PFSK-1 (cell line): ENCODE data around the gene PAPPA.

ENCODE experiments used
- FOXP2 ChIP-seq: optimal IDR thresholded peaks from 2 replicates; pipeline ENCODE3; 2011; ENCODE audit warnings: borderline replicate concordance, control low read depth, inconsistent platforms; ENCODE audit not compliant: insufficient read depth; ENCODE audit errors: extremely low read length, extremely low read depth
- SIN3A ChIP-seq: IDR thresholded peaks from 2 replicates; pipeline ENCODE4 v1.6.1; 2012; ENCODE audit warnings: mild to moderate bottlenecking, low read length, moderate library complexity, borderline replicate concordance; ENCODE audit not compliant: insufficient read depth
- TAF1 ChIP-seq: IDR thresholded peaks from 2 replicates; pipeline ENCODE4 v1.6.1; 2012; ENCODE audit warnings: low read length, control low read depth, borderline replicate concordance; ENCODE audit not compliant: insufficient read depth

DNA sequence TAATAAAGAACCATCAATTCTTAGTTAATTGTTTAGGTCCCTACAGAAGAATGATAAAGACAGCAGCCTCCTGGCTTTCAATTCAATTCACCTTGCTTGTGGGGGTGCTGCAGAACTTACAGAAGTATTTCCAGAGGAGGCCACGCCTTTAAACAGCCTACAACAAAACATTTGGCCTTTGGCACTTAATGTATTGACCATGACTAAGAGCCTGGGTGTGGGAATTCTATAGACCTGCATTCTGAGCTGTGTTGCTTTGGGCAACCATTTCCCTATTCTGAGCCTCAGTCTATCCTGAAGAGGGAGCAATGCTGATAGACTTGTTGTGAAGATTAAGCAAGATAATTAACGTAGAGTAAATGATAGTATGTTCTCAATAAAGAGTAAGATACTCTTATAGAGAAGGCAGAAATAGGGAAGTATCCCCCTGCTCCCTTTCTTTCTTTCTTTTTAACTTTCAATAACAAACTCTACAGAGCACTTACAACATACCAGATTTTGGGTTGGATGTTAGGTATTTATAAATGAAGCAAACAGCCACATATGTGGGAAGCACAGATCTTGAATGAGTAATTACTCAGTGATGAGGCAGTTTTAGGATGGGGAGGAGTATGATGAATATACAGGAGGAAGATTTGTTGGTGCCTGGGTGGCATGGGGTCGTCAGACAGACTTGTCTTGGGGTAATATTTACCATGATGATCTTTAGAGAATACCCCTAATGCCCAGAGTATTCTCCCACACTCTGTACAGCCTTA lies 28.4 kb downstream of the PAPPA start:
- TF ChIP-seq FOXP2 (no peak), TAF1 (no peak), SIN3A (no peak)
